Measurements from ENCODE around the gene ADAMTS13.
"Not testable (repeated sequence)": the region's sequence is repeated elsewhere in the genome, so short reads cannot be mapped to it uniquely, and the experiment has no call there.

The ADAMTS13 gene

DNA sequence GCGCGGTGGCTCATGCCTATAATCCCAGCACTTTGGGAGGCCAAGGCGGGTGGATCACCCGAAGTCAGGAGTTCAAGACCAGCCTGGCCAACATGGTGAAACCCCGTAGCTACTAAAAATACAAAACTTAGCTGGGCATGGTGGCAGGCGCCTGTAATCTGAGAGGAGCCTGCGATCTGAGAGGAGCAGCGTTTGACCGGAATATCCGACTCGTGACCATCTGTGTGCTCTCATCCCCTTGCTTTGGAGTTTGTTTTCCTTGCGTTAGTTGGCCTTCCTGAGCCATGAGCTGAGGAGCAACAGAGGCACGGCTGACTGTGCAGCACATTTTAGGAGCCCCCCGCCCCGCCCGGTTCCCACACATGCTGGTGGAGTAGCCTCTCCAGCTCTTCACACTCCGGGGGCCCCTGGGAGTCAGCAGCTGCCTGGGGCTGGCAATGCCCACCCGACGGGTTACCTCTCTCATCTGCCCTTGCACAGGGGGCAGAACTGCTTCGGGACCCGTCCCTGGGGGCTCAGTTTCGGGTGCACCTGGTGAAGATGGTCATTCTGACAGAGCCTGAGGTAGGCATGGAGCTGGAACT lies 3.0 kb downstream of the ADAMTS13 start:
- no peak for DNase-seq (ENCODE audit: low spot score)

DNA sequence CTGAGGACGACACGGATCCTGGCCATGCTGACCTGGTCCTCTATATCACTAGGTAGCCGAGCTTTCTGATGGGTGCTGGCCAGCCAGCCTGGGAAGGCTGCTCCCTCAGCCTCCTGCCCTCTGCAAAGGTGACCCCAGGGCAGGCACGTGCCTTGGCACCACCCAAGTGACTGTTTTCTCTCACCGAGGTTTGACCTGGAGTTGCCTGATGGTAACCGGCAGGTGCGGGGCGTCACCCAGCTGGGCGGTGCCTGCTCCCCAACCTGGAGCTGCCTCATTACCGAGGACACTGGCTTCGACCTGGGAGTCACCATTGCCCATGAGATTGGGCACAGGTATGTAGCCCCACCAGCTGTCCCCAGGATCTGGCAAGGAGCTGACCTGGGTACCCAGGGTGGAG lies 3.8 kb downstream of the ADAMTS13 start:
- DNase-seq (ENCODE audit: low spot score) = no peak

DNA sequence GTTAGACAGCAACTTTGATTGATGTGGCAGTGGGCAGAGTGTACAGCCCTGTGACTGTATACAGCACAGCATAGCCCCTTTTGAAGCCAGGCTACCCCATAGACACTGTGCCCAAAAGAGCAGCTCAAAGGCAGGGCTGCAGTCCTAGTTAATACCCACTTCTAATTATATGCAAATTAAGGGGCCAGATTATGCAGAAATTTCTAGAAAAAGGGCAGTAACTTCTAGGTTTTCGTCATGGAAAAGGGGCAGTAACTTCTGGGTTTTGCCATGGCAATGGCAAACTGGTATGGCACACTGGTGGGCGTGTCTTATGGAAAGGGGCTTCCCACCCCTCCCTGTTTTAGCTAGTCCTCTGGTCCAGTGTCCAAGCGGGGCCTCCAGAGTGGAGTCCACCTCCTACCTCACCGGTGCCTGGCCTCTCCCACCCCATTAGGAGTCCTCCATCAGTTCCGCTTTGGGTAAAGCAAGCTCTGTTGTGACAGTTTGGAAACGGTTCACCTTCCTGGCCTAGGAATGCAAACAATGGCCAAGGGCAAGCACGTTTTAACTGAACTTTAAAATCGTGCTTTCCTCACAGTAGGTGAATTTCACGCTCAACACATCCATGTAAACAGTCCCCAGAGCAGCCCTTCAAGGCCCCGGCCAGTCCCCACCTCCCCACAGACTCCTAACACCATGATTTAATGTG lies 5.6 kb downstream of the ADAMTS13 start:
- DNase-seq (ENCODE audit: low spot score) = no peak

DNA sequence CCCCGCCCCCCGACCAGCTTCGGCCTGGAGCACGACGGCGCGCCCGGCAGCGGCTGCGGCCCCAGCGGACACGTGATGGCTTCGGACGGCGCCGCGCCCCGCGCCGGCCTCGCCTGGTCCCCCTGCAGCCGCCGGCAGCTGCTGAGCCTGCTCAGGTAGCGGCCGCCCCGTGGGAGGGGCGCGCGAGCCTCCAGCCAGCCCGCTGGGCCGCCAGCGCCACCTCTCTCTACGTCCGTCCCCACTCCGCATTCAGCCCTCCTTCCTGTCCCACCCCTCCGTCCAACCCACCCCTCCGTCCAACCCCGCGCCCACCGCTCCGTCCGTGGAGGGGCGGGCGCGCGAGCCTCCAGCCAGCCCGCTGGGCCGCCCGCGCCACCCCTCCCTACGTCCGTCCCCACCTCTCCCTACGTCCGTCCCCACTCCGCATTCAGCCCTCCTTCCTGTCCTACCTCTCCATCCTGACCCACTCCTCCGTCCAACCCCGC lies 6.5 kb downstream of the ADAMTS13 start:
- no peak for DNase-seq (ENCODE audit: low spot score)

DNA sequence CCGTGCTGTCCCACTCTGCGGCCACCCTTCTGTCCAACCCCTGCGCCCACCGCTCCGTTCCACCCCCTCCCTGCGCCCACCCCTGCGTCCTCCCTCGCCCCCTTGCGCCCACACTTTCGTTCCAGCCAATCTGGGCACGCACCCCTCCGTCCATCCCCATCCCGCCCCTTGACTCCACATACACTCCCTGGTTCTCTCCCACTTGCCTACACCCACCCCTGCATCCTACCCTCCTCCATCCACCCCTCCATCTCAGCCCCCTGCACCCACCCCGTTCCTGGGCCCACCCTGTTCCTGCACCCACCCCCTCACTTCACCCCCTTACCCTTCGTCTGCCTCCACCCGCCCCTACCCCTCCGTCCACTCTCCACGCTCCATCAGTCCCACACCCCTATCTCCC lies 7.0 kb downstream of the ADAMTS13 start:
- DNase-seq (ENCODE audit: low spot score) = no peak

DNA sequence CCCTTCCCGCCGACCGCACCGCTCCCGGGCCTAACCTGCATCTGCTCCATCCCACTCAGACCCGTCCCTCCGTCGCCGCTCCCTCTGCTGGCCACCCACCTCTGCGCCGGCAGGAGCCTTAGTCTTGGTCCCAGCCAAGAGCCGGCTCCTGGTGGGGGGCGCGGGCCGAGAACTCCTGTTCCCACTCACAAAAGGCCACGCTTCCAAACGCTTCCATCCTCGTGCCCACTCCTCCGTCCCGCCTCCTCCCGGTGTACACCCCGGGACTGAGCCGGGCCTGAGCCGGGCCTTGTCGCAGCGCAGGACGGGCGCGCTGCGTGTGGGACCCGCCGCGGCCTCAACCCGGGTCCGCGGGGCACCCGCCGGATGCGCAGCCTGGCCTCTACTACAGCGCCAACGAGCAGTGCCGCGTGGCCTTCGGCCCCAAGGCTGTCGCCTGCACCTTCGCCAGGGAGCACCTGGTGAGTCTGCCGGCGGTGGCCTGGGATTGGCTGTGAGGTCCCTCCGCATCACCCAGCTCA lies 7.5 kb downstream of the ADAMTS13 start:
- no peak for DNase-seq (ENCODE audit: low spot score)

DNA sequence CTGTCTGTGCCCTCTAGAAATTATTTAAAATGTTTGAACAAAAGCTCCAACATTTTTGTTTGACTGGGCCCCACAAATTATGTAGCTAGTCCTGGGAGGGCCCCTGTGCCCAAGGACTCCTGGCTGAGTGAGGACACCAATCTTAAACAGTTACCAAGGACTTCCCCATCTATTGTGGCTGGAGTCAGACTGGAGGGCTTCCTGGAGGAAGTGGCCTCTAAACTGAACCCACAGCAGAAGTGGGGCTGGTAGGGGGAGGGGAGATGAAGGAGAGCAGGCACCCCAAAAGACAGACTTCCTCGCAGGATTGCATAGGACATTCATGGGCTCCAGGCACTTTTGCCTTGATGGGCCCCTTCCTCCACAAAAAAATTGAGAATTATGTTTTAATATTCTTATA lies 8.1 kb downstream of the ADAMTS13 start:
- no peak for DNase-seq (ENCODE audit: low spot score)

DNA sequence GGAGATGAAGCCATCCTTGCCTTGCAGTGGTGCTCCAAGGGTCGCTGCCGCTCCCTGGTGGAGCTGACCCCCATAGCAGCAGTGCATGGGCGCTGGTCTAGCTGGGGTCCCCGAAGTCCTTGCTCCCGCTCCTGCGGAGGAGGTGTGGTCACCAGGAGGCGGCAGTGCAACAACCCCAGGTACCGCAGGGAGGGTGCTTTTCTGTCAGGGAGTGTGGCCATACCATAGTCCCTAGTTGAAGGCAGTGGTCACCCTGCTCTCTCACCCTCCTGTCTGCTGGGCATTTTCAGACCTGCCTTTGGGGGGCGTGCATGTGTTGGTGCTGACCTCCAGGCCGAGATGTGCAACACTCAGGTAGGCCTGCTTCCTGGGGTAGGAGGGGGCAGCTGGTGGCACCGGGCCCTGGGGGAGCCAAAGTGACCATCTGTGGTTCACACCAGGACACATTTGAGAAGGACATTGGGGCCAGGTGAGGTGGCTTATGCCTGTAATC lies 11.2 kb downstream of the ADAMTS13 start:
- no peak for DNase-seq (ENCODE audit: low spot score)

DNA sequence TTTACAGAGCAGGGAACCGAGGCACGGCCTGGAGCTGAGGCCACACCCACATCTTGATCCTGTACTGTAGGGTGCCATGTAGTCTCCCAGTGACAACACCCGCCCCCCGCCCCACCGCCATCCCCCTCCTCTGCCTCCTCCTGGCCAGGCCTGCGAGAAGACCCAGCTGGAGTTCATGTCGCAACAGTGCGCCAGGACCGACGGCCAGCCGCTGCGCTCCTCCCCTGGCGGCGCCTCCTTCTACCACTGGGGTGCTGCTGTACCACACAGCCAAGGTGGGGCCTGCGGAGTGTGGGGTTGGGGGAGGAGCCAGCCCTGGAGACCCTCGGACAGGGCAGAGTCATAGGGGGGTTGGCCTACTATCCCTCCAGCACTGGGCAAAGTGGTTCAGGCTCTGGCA lies 14.5 kb downstream of the ADAMTS13 start:
- no peak for DNase-seq (ENCODE audit: low spot score)

DNA sequence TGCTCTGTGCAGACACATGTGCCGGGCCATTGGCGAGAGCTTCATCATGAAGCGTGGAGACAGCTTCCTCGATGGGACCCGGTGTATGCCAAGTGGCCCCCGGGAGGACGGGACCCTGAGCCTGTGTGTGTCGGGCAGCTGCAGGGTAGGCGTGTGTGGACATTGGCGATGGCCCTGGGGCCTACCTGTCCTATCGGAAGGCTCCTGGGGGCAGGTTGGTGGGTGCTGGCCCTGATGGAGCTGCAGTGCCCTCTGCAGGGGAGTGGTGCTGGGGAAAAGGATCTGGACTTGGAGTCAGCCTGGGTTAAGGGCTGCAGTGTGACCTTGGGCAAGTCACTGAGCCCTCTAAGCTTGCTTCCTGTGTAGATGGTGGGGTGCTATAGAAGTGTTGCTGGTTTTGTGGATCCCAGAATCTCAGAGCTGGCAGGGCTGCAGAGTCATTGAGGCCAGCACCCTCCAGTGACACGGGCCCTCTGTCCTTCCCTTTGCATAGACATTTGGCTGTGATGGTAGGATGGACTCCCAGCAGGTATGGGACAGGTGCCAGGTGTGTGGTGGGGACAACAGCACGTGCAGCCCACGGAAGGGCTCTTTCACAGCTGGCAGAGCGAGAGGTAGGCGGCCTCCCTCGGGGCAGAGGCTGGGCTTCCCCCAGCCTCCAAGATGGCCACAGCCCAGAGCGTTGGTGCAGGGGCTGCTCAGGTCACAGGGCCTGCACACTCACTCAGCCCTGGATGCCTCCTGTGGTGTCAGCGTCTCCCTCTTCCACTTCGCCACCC lies 15.8 kb downstream of the ADAMTS13 start:
- DNase-seq (ENCODE audit: low spot score) = no peak

DNA sequence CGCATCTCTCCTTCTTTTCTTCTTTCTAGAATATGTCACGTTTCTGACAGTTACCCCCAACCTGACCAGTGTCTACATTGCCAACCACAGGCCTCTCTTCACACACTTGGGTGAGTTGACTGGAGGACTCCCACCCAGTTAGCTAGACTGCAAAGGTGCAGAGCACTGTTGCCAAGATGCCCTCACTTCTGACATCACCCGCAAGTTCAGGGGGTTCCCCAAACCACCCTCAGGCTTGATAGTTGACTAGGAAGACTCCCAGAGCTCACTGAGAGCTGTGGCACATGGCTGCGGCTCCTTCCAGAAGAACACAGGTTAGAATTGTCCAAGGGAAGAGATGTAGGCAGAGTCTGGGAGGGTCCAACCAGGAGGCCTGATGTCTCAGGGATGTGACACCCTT lies 17.2 kb downstream of the ADAMTS13 start:
- DNase-seq (ENCODE audit: low spot score) = no peak

DNA sequence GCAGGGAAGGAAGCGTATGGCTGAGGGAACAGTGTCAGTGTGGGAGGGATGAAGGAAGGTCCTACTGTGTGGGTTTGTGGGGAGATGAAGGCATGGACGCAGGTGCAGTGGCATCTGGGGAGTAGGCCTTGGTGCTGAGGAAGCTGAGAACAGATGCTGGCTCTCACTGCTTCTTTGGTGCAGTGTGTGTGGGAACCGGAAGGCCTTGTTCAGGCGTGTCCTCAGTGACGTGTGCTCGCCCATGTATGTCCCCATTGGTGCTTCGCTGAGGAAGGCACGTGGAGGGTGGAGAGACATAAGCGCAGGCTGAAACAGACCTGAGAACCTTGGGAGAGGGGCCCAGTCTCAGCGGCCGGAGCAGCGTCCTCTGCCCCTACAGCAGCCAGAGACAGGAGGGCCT lies 18.7 kb downstream of the ADAMTS13 start:
- no peak for DNase-seq (ENCODE audit: low spot score)

DNA sequence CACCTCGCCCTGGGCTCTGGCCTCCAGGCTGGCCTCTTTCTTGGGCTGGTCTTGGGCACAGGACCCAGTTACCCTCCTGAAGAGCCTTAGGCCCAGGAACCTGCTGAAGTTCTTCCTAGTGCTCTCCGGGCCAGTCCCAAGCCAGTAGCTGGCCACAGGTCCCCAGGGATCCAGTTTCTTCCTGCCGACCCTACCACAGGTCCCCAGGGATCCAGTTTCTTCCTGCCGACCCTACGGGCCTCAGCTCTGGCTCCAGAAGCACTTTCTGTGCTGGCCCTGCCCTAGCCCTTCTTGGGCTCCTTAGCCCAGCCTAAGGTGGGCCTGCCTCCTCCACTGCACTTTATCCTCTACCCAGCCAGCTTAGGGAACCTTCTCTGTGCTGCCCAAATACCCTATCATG lies 19.4 kb downstream of the ADAMTS13 start:
- DNase-seq (ENCODE audit: low spot score) = no peak

DNA sequence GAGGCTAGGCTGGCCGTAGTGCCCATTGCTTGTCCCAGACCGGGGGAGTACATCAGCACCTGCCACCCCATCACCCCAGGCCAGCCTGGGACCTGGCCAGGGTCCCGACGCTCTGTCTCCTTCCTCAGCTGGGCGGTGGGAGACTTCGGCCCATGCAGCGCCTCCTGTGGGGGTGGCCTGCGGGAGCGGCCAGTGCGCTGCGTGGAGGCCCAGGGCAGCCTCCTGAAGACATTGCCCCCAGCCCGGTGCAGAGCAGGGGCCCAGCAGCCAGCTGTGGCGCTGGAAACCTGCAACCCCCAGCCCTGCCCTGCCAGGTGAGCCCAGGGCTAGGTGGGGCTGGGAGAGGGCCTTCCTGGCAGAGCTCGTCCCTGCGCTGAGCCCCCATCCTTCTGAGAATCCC lies 21.1 kb downstream of the ADAMTS13 start:
- DNase-seq (ENCODE audit: low spot score) = no peak

DNA sequence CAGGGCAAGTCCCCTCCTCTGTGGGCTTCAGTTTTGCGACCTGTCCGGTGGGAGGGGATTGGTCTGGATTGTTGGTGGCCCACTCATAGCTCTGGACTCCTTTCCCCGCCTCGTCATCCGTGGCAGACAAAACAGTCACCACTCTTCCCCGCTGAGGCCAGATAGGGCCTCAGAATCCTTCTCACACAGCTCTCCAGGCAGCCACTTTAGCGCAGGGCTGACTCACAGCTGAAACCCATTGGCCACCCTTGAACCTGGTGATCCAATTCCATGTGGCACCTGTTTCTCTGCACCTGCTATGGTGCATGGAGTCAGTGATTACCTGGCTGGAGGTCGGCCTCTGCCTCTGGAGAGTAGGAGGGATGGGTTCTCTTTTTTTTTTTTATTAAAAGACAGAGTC lies 21.8 kb downstream of the ADAMTS13 start:
- no peak for DNase-seq (ENCODE audit: low spot score)

DNA sequence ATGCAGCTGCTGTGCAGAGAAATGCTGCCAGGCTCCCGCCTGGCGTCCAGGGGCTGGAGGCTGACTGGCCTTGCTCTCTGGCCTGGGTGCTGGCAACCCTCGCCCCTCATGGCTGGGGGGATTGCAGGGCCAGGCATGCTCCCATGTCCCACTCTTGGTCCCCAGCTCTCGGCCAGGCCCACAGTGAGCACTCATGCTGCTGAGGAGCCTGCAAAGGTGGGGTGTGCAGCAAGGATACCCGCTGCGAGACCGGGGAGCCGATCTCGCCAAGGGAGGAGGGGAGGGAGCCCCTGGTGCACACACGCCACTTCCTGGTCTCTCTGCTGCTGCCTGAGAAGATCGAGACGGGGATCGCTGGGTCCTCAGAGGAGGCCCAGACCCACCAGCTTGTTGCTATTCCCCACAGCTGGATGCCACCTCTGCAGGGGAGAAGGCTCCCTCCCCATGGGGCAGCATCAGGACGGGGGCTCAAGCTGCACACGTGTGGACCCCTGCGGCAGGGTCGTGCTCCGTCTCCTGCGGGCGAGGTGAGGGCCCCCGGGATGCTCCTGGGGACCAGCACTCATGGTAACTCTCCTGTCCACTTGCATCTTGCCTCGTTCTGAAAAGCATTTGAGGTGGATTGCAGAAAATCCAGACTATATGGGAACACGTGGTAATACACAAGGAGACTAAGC lies 23.3 kb downstream of the ADAMTS13 start:
- no peak for DNase-seq (ENCODE audit: low spot score)

DNA sequence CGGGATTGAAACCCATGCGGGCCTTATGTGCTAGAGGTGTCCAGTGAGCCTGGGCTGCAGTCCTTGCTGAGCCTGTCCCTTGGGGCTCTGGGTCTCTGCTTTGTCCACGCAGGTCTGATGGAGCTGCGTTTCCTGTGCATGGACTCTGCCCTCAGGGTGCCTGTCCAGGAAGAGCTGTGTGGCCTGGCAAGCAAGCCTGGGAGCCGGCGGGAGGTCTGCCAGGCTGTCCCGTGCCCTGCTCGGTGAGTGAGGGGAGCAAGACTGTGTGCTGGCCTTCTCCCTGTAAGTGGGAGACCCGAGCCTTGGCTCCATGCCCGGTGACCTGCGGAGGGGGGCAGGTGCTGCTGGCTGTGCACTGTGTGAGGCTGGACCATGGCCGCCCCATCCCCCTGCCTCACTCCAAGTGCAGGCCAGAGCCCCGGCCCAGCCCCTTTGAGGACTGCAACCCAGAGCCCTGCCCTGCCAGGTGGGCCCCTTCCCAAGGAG lies 26.4 kb downstream of the ADAMTS13 start:
- no peak for DNase-seq (ENCODE audit: low spot score)

DNA sequence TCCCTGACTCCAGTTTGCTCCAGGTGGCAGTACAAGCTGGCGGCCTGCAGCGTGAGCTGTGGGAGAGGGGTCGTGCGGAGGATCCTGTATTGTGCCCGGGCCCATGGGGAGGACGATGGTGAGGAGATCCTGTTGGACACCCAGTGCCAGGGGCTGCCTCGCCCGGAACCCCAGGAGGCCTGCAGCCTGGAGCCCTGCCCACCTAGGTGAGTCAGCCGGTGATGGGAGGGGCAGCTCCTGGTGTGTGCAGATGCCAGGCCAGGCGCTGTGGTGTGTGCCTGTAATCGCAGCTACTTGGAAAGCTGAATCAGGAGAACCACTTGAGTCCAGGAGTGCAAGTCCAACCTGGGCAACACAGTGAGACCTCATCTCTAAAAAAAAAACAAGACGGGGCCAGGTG lies 27.6 kb downstream of the ADAMTS13 start:
- no peak for DNase-seq (ENCODE audit: low spot score)

DNA sequence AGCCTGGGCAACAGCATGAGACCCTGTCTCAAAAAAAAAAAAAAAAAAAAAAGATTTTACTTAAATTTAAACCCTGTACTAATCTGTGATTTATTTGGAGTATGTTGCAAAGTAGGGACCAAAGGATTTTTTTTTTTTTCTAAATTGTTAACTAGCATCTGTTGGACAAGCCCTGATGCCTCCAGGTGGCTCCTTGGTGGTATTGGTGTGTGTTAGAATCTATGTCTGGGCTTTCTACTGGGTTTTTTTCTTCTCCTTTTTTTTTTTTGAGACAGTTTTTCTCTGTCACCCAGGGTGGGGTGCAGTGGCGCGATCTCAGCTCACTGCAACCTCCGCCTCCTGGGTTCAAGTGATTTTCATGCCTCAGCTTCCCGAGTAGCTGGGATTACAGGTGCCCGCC lies 29.7 kb downstream of the ADAMTS13 start:
- not testable (repeated sequence) for DNase-seq (ENCODE audit: low spot score)

DNA sequence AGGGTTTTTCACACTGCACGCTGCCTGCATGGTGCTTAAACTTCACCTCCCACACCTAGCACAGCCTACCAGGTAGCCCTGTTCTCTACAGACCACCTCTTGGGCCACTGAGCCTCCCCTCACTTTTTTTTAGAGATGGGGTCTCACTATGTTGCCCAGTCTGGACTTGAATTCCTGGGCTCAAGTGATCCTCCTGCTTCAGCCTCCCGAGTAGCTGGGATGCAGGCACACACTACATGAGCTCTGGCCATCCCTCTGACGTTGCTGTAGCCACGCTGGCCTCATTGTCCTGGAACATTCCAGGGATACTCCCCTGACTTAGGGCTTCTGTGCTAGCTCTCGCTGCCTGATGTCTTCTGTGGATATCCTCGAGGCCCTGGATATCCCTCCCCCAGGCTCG lies 30.4 kb downstream of the ADAMTS13 start:
- DNase-seq (ENCODE audit: low spot score) = no peak

DNA sequence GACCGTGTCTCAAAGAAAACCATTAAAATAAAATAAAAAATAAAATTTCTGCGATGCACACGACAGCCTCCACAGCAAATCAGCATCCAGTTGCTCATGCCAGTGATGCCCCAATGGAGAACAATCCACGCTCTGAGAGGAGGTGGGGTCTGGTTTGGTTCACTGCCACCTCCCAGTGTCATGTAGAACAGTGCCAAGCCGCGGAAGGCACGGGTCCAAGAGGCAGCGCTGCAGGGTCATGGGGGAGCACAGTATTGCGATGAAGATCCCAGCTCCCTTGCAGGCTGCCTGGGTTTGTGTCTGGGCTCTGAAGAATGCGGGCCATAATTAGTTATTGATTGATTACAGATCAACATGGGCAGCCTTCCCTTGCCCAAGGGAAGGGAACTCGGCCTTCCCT lies 31.5 kb downstream of the ADAMTS13 start:
- DNase-seq (ENCODE audit: low spot score) = no peak

DNA sequence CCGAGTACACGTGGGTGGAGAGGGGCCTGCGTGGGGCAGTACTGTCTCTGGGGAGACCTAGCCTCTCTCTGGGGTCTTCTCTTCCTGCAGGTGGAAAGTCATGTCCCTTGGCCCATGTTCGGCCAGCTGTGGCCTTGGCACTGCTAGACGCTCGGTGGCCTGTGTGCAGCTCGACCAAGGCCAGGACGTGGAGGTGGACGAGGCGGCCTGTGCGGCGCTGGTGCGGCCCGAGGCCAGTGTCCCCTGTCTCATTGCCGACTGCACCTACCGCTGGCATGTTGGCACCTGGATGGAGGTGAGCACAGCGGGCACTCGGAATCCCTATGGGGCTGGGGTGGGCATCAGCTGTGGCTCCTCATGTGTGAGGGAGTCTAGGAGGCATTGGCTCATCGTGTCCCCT lies 32.2 kb downstream of the ADAMTS13 start:
- DNase-seq (ENCODE audit: low spot score) = no peak

All from COLO829 (cell line).